Tibial artery (tissue), 4 donors: ENCODE measurements around the gene NIPAL4.

Experiments used
- DNase-seq, 2 donors: peaks; one replicate each; pipeline ENCODE4 v3.0.0-alpha.2; 2019
- H3K27ac ChIP-seq, 2 donors: fragments of 200-600 bp; sonication (generic) in 1 of 2; 1 replicate in 1 of 2; 2 replicates in 1 of 2; pipeline ENCODE4 v1.5.1; 2018 to 2019; ENCODE audit warnings: mild to moderate bottlenecking in 1 of 2
- H3K27me3 ChIP-seq, 2 donors: fragments of 200-600 bp; sonication (generic) in 1 of 2; one replicate each; pipeline versions ENCODE4 v1.5.1 to v1.6.0; 2016 to 2019
- H3K36me3 ChIP-seq, 3 donors: fragments of 200-600 bp; sonication (generic) in 2 of 3; one replicate each; pipeline ENCODE4 v1.5.1; 2016 to 2019; ENCODE audit warnings: mild to moderate bottlenecking in 2 of 3
- H3K4me1 ChIP-seq, 4 donors: fragments of 200-600 bp; sonication (generic) in 2 of 4; 1 replicate in 3 of 4; 2 replicates in 1 of 4; pipeline ENCODE4 v1.5.1; 2016 to 2019
- H3K4me3 ChIP-seq, 2 donors: fragments of 200-600 bp; sonication (generic) in 1 of 2; 1 replicate in 1 of 2; 2 replicates in 1 of 2; pipeline ENCODE4 v1.5.1; 2018 to 2019; ENCODE audit warnings: mild to moderate bottlenecking in 2 of 2
- H3K9me3 ChIP-seq, 3 donors: fragments of 200-600 bp; sonication (generic) in 1 of 3; one replicate each; pipeline ENCODE4 v1.5.1; 2016 to 2019
- CTCF ChIP-seq, 2 experiments: fragments of 200-600 bp in 1 of 2; fragments of 450-650 bp in 1 of 2; IDR thresholded peaks; one replicate each; pipeline ENCODE4 v1.5.1; 2017 to 2019; ENCODE audit warnings: antibody characterized with exemption in 2 of 2, mild to moderate bottlenecking in 1 of 2, moderate library complexity in 1 of 2
- intact Hi-C: fragments of 100-400 bp; cut with DNase I; formaldehyde crosslinking; loops from one replicate; pipeline ENCODE4 v1.15.0; 2023; ENCODE audit warnings: low total_unique reads

Gene NIPAL4

GRCh38 chr5:157456301-157456700 lies 3.7 kb upstream of the NIPAL4 start:
- Histone ChIP-seq H3K4me1 (peaks cover 0 to 12% (median 10%) of the 10 kb centered on the region in 4 donors), H3K36me3 (no peaks in the 10 kb centered on the region), H3K9me3 (no peaks in the 10 kb centered on the region), H3K4me3 (no peak overlapping the region), H3K27me3 (peaks cover 0 to 9% of the 10 kb centered on the region in 2 donors), H3K27ac (no peak overlapping the region)
- intact Hi-C loops, result no loop called here
- DNase-seq, result no peak
- TF ChIP-seq CTCF (IDR thresholded peaks at IDR 0.05), result no peak

- no peak for DNase-seq
- H3K4me3 ChIP-seq, result no peak overlapping the region
- no peaks in the 10 kb centered on the region for H3K9me3 ChIP-seq
- intact Hi-C loops, result no loop called here
- H3K36me3 ChIP-seq, result no peaks in the 10 kb centered on the region
- peaks cover 0 to 13% of the 10 kb centered on the region in 2 donors for H3K27me3 ChIP-seq
- H3K4me1 ChIP-seq, result peaks cover 0 to 12% (median 10%) of the 10 kb centered on the region in 4 donors
- no peak overlapping the region for H3K27ac ChIP-seq
- no peak for TF ChIP-seq CTCF (IDR thresholded peaks at IDR 0.05)
Measured at GRCh38 chr5:157457391-157457790, 2.6 kb upstream of the NIPAL4 start.

- Histone ChIP-seq H3K36me3 (no peaks in the 10 kb centered on the region), H3K4me1 (peaks cover 0 to 12% (median 10%) of the 10 kb centered on the region in 4 donors), H3K27ac (no peak overlapping the region), H3K4me3 (no peak overlapping the region), H3K9me3 (no peaks in the 10 kb centered on the region), H3K27me3 (peaks cover 0 to 13% of the 10 kb centered on the region in 2 donors)
- no peak for TF ChIP-seq CTCF (IDR thresholded peaks at IDR 0.05)
- no peak for DNase-seq
- intact Hi-C loops, result no loop called here
Measured at GRCh38 chr5:157458835-157459234, 1.2 kb upstream of the NIPAL4 start.

GRCh38 chr5:157460921-157461792 lies 1.1 kb downstream of the NIPAL4 start:
- no peaks in the 10 kb centered on the region for H3K9me3 ChIP-seq
- peaks cover 0 to 13% of the 10 kb centered on the region in 2 donors for H3K27me3 ChIP-seq
- intact Hi-C loops, result no loop called here
- no peak for TF ChIP-seq CTCF (IDR thresholded peaks at IDR 0.05)
- no peak for DNase-seq
- peaks cover 0 to 24% (median 14%) of the 10 kb centered on the region in 4 donors for H3K4me1 ChIP-seq
- no peak overlapping the region for H3K4me3 ChIP-seq
- H3K27ac ChIP-seq, result no peak overlapping the region
- H3K36me3 ChIP-seq, result no peaks in the 10 kb centered on the region

- intact Hi-C loops, result no loop called here
- H3K4me1 ChIP-seq, result peaks cover 0 to 24% (median 14%) of the 10 kb centered on the region in 4 donors
- H3K9me3 ChIP-seq, result no peaks in the 10 kb centered on the region
- no peak for TF ChIP-seq CTCF (IDR thresholded peaks at IDR 0.05)
- peaks cover 0 to 13% of the 10 kb centered on the region in 2 donors for H3K27me3 ChIP-seq
- no peak overlapping the region for H3K4me3 ChIP-seq
- DNase-seq, result no peak
- H3K36me3 ChIP-seq, result no peaks in the 10 kb centered on the region
- no peak overlapping the region for H3K27ac ChIP-seq
Measured at GRCh38 chr5:157463081-157463480, 3.1 kb downstream of the NIPAL4 start.
